ACHN (cell line): ENCODE measurements around the gene KCNG2.

ENCODE experiments used
- DNase-seq: peaks from one replicate; pipeline ENCODE4 v3.0.0-alpha.2; 2015
- in situ Hi-C: cut with HindIII; loops from 2 replicates; pipeline ENCODE4 v1.10.0; 2017; ENCODE audit warnings: low sequenced_read_pairs, low pct_ligation_motif_present, low pct_unique_long_range_greater_than_20kb

The KCNG2 gene

GRCh38 chr18:79844999-79845563 is 47.3 kb downstream of the KCNG2 start:
- no peak for DNase-seq
- in situ Hi-C loops = no loop called here

- in situ Hi-C loops = no loop called here
- DNase-seq = no peak
These were observed 49.3 kb downstream of the KCNG2 start for GRCh38 chr18:79846936-79847557.

GRCh38 chr18:79847606-79848293 is 50.0 kb downstream of the KCNG2 start:
- in situ Hi-C loops = no loop called here
- DNase-seq = no peak

- in situ Hi-C loops = no loop called here
- DNase-seq = no peak
These were observed 50.5 kb downstream of the KCNG2 start for GRCh38 chr18:79848294-79848578.

GRCh38 chr18:79848579-79849327 is 51.0 kb downstream of the KCNG2 start:
- in situ Hi-C loops = no loop called here
- no peak for DNase-seq

GRCh38 chr18:79849328-79850207 is 51.8 kb downstream of the KCNG2 start:
- DNase-seq = no peak
- in situ Hi-C loops = no loop called here

GRCh38 chr18:79850731-79851130 is 53.0 kb downstream of the KCNG2 start:
- in situ Hi-C loops = no loop called here
- DNase-seq = no peak

- in situ Hi-C loops = no loop called here
- no peak for DNase-seq
These were observed 53.8 kb downstream of the KCNG2 start for GRCh38 chr18:79851489-79851888.

GRCh38 chr18:79851950-79852349 is 54.2 kb downstream of the KCNG2 start:
- in situ Hi-C loops = no loop called here
- no peak for DNase-seq

- DNase-seq = no peak
- in situ Hi-C loops = no loop called here
These were observed 55.0 kb downstream of the KCNG2 start for GRCh38 chr18:79852561-79853302.

- in situ Hi-C loops = no loop called here
- no peak for DNase-seq
These were observed 55.7 kb downstream of the KCNG2 start for GRCh38 chr18:79853303-79853992.

GRCh38 chr18:79853993-79854364 is 56.2 kb downstream of the KCNG2 start:
- in situ Hi-C loops = no loop called here
- DNase-seq = no peak

GRCh38 chr18:79855147-79855933 is 57.6 kb downstream of the KCNG2 start:
- no peak for DNase-seq
- in situ Hi-C loops = no loop called here

- no peak for DNase-seq
- in situ Hi-C loops = no loop called here
These were observed 58.6 kb downstream of the KCNG2 start for GRCh38 chr18:79856119-79857007.

- no peak for DNase-seq
- in situ Hi-C loops = no loop called here
These were observed 59.4 kb downstream of the KCNG2 start for GRCh38 chr18:79857082-79857671.

GRCh38 chr18:79859314-79859713 is 61.6 kb downstream of the KCNG2 start:
- DNase-seq = no peak
- in situ Hi-C loops = no loop called here
